Stimulated activated CD4-positive, alpha-beta T cell treated with anti-CD3 and anti-CD28 coated beads, Interleukin-4, amount 100 ng/mL, for 24 hours (primary cell): ENCODE measurements around the gene COMMD4.
A peak's percentile ranks its signal among the peaks of the same experiment; 100 is the strongest.
"Not testable (repeated sequence)": the region's sequence is repeated elsewhere in the genome, so short reads cannot be mapped to it uniquely, and the experiment has no call there.

Experiments
- DNase-seq: peaks from one replicate; pipeline ENCODE4 v3.0.0-alpha.2; 2020

Gene COMMD4

GRCh38 chr15:75333654-75334419 lies 2.0 kb upstream of the COMMD4 start:
- DNase-seq = not testable (repeated sequence)

- DNase-seq = no peak
Observed at GRCh38 chr15:75335313-75335704, 554 bp upstream of the COMMD4 start.

- no peak for DNase-seq
Observed at GRCh38 chr15:75338661-75339240, 2.9 kb downstream of the COMMD4 start.

- DNase-seq = no peak
Observed at GRCh38 chr15:75339531-75340240, 3.8 kb downstream of the COMMD4 start.

GRCh38 chr15:75342221-75342620 lies 6.4 kb downstream of the COMMD4 start:
- DNase-seq = no peak

GRCh38 chr15:75343953-75344352 lies 8.1 kb downstream of the COMMD4 start:
- not testable (repeated sequence) for DNase-seq

GRCh38 chr15:75346796-75347221 lies 10.9 kb downstream of the COMMD4 start, which contains the start of gene NEIL1:
NEIL1 (plus strand) TSS chr15:75347039; CDS start chr15:75348906, 1,867 bp downstream.
- DNase-seq = no peak

DNA sequence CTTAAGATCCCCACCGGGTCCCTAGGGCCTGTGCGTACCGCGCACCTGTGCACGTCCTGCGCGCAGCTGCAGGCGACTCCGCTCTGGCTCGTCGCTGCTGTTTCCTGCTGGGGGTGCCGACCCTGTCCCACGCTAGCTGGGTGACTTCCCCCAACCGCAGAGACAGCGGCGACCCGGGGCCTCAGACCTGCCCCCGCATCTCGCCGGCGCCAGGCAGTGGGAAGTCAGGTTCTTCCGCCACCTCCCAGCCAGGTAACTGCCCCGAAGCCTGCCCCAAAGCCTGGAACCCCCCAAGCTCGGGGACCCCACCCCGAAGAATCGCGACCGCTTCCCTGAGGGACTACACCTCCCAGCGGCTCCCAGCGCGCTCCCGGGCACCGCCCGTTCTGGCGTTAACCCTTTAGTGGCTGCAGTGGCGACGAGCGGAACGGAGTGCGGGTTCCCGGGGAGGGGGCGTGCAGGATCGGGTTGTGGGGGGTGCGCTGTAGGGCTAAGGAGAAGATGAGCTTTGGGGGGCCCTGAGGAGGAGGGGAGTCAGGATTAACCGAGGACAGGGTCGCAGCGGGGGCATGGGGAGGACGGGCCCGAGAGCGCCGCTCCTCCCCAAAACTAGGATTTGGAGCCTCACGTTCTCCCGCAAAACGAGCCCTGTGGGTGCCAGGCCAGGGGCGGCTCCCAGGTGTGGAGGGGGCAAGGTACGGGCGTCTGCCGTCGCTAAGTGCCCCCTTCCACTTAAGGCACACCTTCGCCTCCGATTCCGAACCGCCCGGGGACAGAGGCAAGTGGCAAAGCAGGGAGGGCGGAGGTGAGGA lies 11.6 kb downstream of the COMMD4 start:
- DNase-seq = peak; percentile 48

DNA sequence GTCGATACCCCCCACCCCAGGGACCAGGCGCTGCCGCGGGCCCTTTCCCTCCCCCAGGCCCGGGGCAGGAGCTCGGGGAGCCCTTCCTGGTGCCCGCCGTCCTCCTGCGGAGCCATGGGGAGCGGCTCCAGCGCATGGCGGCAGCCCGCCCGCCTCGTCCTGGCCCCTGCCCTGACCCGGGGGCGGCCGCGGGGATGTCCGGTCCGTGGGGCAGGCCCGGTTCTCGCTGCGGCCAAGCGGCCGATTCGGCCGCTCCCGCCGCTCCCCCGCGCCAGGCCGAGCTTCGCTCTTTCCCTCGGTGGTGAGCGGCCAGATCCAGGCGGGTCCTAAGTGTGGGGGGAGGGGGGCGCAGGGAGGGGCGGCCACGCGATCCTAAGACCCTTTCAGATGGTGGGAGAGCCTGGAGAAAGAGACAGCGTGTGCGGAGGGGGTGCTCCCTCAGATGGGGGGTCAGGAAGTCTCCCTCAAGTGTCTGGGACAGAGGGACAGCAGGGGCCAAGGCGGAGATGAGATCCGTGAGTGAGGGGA lies 12.2 kb downstream of the COMMD4 start:
- DNase-seq = no peak

- no peak for DNase-seq
Observed at GRCh38 chr15:75348562-75349350, 12.9 kb downstream of the COMMD4 start.

DNA sequence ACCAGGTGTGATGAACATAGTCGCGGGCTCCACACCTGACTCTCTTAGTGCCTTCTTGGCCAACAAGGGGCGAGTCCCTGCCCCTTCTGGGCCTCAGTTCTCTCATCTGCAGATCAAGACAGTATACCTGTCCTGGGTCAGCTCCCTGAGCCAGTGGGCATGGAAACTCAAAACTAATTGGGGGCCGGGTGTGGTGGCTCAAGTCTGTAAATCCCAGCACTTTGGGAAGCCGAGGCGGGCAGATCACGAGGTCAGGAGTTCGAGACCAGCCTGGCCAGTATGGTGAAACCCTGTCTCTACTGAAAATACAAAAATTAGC lies 13.4 kb downstream of the COMMD4 start:
- DNase-seq = not testable (repeated sequence)

- DNase-seq = peak; percentile 62
Observed at GRCh38 chr15:75349851-75350588, 14.2 kb downstream of the COMMD4 start.

DNA sequence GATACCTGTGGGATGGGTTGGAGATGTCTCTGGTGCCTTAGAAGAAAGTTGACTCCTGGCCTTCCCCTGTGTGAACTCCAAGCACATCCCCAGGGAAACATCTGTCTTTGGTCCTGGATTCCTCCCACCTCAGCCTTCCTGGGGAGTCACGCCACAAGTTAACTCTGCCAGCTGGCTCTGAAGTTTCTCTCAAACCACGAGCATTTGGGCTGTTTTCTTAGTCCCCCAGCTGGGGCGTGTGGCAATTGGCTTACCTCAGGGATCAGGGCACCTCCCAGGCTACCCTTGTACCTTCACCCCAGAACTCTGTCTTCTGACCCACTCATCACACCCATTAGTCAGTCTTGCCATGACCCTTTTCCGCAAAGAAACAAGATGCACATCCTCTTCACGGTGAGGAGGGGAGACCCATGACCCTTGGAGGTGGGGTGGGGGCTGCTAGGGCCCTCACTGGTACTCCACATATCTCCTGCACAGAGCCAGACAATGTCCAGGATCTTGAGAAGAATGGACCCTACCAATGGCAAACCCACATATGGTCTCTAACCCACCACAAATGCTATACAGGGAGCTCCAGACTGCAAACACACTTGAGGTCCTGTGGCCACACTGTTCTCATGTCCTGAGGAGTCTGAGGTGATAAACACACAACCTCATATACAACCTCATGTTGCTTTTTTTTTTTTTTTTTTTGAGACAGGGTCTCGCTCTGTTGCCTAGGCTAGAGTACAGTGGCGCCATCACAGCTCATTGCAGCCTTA lies 14.9 kb downstream of the COMMD4 start:
- no peak for DNase-seq

DNA sequence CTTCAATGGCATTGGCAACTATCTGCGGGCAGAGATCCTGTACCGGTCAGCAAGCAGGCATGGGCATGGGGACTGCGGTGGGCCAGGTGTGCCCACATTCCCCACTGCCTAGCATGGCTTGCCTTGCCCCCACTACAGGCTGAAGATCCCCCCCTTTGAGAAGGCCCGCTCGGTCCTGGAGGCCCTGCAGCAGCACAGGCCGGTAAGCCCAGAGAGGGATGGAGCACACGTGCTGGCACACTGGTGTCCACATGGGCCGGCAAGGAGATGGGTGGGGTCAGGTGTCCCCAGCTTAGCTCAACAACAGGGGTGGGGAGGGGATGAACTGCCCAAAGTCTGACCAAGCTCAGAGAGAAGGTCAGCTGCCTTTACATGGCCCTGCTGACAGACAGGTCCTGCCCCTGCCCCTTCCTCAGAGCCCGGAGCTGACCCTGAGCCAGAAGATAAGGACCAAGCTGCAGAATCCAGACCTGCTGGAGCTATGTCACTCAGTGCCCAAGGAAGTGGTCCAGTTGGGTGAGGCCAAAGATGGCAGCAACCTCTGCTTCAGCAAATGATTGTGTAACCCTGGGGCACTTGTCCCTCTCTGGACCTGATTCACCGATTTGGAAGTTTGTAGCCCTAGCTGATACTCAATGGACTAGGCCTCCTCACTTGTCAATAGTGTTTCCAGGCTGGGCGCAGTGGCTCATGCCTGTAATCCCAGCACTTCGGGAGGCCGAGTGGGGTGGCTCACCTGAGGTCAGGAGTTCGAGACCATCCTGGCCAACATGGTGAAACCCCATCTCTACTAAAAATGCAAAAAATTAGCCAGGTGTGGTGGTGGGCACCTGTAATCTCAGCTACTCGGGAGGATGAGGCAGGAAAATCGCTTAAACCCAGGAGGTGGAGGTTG lies 16.6 kb downstream of the COMMD4 start:
- no peak for DNase-seq

GRCh38 chr15:75353604-75354003 lies 17.7 kb downstream of the COMMD4 start:
- no peak for DNase-seq

- DNase-seq = no peak
Observed at GRCh38 chr15:75354454-75354853, 18.6 kb downstream of the COMMD4 start.

- DNase-seq = no peak
Observed at GRCh38 chr15:75355369-75355768, 19.5 kb downstream of the COMMD4 start.

GRCh38 chr15:75356006-75356405 lies 20.1 kb downstream of the COMMD4 start:
- DNase-seq = no peak

DNA sequence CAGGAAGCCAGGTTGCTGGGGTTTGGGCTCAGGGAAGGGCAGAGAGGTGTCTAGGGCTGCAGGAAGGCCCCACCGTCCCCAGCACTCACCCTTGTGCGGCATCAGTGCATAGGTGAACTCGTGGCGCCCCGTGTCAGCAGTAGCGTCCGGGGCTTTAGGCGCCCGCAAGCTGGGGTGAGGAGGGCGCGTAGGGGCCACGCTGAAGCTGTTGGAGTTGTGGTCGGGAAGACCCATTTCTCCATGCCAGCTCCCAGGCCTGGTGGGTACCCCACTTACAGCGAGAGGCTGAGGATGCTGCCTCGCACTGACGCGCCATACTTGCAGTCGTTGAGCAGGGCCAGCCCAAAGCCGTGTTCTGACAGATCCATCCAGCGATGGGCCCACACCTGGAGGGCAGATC lies 20.7 kb downstream of the COMMD4 start:
- DNase-seq = no peak
